Measurements from ENCODE around the gene ORAI3. TPM values are rescaled to one million over a fixed set of nuclear protein-coding genes. Genes with fewer than 3 reads are reported as not detected.

Gene ORAI3
- total RNA-seq, 1 experiment from 2014 or later, result 10.8 TPM

GRCh38 chr16:30961384-30961783 lies 12.5 kb downstream of the ORAI3 start (continued):
- TF ChIP-seq, protein P1, sequence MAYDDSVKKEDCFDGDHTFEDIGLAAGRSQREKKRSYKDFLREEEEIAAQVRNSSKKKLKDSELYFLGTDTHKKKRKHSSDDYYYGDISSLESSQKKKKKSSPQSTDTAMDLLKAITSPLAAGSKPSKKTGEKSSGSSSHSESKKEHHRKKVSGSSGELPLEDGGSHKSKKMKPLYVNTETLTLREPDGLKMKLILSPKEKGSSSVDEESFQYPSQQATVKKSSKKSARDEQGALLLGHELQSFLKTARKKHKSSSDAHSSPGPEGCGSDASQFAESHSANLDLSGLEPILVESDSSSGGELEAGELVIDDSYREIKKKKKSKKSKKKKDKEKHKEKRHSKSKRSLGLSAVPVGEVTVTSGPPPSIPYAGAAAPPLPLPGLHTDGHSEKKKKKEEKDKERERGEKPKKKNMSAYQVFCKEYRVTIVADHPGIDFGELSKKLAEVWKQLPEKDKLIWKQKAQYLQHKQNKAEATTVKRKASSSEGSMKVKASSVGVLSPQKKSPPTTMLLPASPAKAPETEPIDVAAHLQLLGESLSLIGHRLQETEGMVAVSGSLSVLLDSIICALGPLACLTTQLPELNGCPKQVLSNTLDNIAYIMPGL (CRISPR knock-in tag; IDR thresholded peaks at IDR 0.05), result no peak

- Mint-ChIP-seq H3K36me3 (peaks cover 74% of the 10 kb centered on the region), H3K4me3 (no peak overlapping the region), H3K27ac (no peak overlapping the region), H3K27me3 (ENCODE audit: low read depth) (no peaks in the 10 kb centered on the region), H3K9me3 (no peaks in the 10 kb centered on the region), H3K4me1 (0 out of 2 replicates have a peak, but pooled peaks cover 3% of the 10 kb centered on the region)
- TF ChIP-seq NR2C2 (CRISPR knock-in tag; IDR thresholded peaks at IDR 0.05) (no peak), ARID4B (CRISPR knock-in tag; IDR thresholded peaks at IDR 0.05; ENCODE audit: borderline replicate concordance) (no peak), TEAD4 (CRISPR knock-in tag; IDR thresholded peaks at IDR 0.05) (no peak), ZNF317 (CRISPR knock-in tag; IDR thresholded peaks at IDR 0.05; ENCODE audit: borderline replicate concordance, low read depth) (no peak), MAX (CRISPR knock-in tag; IDR thresholded peaks at IDR 0.05) (no peak), SMAD4 (CRISPR knock-in tag; IDR thresholded peaks at IDR 0.05) (no peak), ERG (CRISPR knock-in tag; IDR thresholded peaks at IDR 0.05) (no peak), ZNF121 (CRISPR knock-in tag; IDR thresholded peaks at IDR 0.05) (no peak), ZNF416 (CRISPR knock-in tag; IDR thresholded peaks at IDR 0.05) (no peak), NFE2L1 (CRISPR knock-in tag; IDR thresholded peaks at IDR 0.05) (no peak), IRF2 (CRISPR knock-in tag; IDR thresholded peaks at IDR 0.05; ENCODE audit: borderline replicate concordance, low read depth) (no peak), SOX15 (CRISPR knock-in tag; IDR thresholded peaks at IDR 0.05) (no peak)
- TF ChIP-seq, protein P2, sequence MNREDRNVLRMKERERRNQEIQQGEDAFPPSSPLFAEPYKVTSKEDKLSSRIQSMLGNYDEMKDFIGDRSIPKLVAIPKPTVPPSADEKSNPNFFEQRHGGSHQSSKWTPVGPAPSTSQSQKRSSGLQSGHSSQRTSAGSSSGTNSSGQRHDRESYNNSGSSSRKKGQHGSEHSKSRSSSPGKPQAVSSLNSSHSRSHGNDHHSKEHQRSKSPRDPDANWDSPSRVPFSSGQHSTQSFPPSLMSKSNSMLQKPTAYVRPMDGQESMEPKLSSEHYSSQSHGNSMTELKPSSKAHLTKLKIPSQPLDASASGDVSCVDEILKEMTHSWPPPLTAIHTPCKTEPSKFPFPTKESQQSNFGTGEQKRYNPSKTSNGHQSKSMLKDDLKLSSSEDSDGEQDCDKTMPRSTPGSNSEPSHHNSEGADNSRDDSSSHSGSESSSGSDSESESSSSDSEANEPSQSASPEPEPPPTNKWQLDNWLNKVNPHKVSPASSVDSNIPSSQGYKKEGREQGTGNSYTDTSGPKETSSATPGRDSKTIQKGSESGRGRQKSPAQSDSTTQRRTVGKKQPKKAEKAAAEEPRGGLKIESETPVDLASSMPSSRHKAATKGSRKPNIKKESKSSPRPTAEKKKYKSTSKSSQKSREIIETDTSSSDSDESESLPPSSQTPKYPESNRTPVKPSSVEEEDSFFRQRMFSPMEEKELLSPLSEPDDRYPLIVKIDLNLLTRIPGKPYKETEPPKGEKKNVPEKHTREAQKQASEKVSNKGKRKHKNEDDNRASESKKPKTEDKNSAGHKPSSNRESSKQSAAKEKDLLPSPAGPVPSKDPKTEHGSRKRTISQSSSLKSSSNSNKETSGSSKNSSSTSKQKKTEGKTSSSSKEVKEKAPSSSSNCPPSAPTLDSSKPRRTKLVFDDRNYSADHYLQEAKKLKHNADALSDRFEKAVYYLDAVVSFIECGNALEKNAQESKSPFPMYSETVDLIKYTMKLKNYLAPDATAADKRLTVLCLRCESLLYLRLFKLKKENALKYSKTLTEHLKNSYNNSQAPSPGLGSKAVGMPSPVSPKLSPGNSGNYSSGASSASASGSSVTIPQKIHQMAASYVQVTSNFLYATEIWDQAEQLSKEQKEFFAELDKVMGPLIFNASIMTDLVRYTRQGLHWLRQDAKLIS (CRISPR knock-in tag; IDR thresholded peaks at IDR 0.05; ENCODE audit: borderline replicate concordance), result no peak
- TF ChIP-seq, protein P3, sequence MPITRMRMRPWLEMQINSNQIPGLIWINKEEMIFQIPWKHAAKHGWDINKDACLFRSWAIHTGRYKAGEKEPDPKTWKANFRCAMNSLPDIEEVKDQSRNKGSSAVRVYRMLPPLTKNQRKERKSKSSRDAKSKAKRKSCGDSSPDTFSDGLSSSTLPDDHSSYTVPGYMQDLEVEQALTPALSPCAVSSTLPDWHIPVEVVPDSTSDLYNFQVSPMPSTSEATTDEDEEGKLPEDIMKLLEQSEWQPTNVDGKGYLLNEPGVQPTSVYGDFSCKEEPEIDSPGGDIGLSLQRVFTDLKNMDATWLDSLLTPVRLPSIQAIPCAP (CRISPR knock-in tag; IDR thresholded peaks at IDR 0.05), result no peak
- TF ChIP-seq, protein P4, sequence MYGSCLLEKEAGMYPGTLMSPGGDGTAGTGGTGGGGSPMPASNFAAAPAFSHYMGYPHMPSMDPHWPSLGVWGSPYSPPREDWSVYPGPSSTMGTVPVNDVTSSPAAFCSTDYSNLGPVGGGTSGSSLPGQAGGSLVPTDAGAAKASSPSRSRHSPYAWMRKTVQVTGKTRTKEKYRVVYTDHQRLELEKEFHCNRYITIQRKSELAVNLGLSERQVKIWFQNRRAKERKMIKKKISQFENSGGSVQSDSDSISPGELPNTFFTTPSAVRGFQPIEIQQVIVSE (CRISPR knock-in tag; IDR thresholded peaks at IDR 0.05; ENCODE audit: borderline replicate concordance), result no peak
- ChIA-PET POLR2A (interaction anchor here (0.6 kb wide), 1 partner anchor 10 kb away, joined by 3 read pairs; no protein-coding TSS in a partner anchor), CTCF (interaction anchor here (0.8 to 1.7 kb wide), 4 partner anchors 10 to 22 kb away, joined by 3 to 9 read pairs (median 4); partner anchors contain the start of gene HSD3B7)
- no peak for DNase-seq (ENCODE audit: low spot score)
- no peak for ATAC-seq
Measured at GRCh38 chr16:30963925-30964511, 15.2 kb downstream of the ORAI3 start.

Data from WTC11 (cell line).